UCSD-AML1 (cell line): ENCODE measurements around the gene SYNGR3.

Experiments
- DNase-seq: peaks from one replicate; lab custom pipeline; 2025; ENCODE audit not compliant: unreplicated experiment; lab: John Stamatoyannopoulos, UW

SYNGR3 gene

DNA sequence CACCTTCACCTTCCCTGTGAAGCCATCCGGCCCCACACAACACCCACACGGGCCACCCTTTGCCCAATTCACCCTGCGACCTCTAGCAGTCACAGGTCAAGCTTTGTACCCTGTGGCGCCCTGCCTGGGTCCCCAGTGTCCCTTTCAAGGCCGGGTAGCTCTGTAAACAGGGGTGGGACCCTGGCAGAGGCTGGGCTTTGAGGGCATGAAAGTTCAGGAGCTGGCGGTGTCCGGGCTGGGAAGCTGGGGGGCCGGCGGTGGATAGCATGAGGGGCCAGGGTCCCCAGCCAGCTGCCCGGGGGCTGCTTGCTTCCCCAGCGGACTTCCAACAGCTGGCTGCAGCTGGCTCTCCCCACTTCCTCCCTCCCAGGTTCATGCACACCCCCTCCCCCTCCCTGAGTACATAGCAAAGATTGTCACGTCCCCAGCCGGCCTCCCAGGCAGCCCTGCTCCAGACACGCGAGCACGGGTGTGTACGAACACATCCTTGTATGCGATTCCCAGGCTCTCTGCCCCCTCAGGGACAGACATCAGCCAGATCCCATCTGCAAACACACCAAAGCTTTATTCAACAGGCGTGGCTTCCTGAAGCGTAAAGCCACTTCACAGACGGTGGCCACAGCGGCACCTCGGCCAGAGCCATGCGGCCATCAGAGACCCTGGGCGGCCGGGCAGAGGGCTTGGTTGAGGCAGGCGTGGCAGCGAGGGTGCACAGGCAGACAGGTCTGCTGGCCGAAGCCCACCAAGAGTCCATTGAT, 49.7 kb downstream of the SYNGR3 start:
- no peak for DNase-seq

DNA sequence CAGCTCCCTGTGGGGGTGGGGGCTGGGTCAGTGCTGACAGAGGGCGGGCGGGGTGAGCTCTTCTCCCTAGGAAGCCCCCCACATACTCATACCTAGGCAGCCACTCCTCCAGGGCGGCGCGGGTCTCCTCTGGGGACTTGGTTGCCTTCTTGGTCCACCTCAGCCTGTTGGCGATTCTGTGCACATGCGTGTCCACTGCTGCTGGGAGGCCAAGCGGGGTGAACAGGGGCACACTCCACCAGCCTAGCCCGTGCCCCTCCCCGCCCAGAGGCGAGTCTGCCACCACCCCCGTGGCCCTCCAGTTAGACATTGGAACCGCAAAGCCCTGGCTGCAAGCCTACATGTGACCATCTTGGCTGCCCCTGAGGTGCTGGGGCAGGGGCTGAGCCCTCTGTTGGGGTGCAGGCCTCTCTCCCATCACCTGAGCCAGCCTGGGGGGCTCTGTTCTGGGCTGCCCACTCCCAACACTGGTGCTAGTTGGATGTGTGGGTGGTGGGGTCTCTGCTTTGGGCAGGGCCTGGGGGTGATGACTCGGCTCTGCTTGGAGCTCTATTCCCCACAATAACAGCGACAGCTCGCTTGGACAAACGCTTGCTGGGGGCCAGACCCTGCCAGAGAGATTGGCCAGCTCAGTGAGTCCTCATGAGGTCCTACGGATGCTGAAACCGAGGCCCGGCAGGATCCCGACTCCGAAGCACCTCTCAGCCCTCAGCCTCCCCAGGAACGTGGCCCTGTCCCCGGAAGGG, 50.4 kb downstream of the SYNGR3 start:
- no peak for DNase-seq

DNA sequence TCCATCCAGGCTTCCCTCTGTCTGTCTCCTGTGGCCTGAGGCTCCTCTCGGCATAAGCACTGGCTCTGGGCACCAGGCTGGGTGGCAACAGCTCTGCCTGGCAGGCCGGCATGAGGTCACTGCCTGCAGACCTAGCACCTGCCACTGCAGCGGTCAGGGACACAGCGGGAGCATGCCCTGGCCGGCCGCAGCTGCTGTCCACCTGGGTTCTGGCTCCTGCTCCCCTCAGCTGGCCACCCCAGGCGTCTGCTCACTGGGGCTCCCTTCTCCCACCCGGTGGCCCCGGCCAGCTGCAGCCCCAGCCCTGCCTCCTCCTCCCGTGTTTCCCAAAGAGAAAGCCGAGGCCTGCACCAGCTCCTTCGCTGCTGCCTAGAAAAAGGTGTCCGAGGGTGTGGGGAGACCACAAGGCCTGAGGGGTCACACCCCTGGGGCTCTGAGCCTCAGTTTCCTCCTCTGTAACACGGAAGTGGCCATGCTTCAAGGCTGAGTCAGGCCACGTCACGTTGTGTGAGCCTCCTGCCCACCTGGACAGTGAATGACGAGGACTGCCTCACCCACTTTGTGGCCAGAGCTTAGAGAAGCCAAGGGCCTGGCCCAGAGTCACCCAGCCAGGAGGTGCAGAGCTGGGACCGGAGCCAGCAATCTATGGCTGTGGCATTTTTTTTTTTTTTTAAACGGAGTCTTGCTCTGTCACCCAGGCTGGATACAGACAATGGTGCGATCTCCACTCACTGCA, 51.2 kb downstream of the SYNGR3 start:
- DNase-seq: no peak

DNA sequence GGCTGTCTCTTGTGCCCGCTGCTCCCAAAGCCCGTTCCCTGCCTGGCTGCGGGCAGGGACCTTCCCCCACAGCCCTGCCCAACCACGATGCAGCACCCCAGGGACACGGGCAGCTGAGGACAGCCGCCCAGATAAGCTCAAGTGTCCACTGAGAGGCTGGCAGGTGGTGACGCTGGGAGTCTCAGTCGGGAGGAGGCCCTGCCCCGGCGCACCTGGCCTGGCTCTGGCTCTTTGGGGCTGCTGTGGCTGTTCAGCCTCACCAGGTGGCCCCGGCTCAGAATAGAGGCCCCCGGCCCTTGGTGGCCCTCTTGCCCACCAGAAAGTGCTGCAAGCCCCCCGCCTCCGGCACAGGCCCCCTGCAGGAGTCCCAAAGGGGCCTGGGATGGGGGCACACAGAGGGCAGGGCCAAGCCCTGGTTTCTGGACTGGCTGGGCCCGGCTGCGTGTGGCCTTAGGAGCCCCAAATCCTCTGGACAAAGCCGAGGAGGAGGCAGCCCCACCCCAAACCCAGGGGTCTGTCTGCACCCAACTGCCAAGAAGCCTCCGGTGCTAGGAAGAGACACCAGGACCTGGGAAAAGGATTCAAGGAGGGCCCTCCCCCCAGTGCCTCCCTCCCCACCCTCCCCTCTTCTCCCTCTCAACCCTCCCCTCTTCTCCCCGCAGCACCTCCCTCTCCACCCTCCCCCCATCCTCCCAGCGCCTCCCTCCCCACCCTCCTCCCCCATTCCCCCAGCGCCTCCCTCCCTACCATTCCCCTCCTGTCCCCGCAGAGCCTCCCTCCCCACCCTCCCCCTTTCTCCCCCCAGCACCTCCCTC, 52.6 kb downstream of the SYNGR3 start:
- DNase-seq: no peak

DNA sequence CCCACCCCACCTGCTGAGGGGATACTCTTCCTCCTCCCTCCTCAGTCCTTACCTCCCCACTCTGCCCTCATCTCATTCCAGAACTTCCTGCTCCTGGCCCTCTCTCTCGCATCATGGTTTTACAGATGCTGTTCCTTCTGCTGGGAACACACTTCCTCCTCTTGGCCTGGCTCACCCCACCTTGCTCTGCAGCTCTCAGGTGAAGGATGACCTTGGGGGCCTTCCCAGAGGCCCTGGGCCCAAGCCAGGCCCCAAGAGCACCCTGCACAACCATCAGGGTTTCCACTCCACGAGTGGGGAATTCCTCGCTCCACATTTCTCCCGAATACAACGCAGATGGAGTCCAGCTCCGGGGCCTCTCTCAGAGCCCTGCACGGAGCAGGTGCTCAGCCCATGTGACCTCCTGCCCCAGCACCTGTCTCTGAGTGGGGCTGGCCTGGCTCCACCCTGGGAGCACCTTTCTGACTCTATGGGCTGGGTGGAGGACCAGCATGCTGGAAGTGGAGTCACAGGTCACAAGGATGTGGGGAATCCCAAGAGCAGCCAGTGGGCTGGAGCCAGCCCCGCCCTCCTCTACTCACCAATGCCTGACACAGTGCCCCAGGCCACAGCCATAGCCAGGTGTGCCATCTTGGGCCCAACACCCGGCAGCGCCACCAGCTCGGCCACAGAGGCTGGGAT, 53.4 kb downstream of the SYNGR3 start:
- no peak for DNase-seq
